Right hindlimb (tissue), 1 donor: ENCODE results near the gene PAX3.

Source experiments
- DNase-seq: peaks from one replicate; pipeline ENCODE4 v3.0.0-alpha.2; 2018

PAX3 gene

GRCh38 chr2:222268311-222268990 lies 30.3 kb downstream of the PAX3 start:
- DNase-seq: no peak

- DNase-seq: no peak
Observed at GRCh38 chr2:222264791-222265320, 33.9 kb downstream of the PAX3 start.

GRCh38 chr2:222261504-222261903 lies 37.3 kb downstream of the PAX3 start:
- no peak for DNase-seq

- no peak for DNase-seq
Observed at GRCh38 chr2:222257645-222258044, 41.2 kb downstream of the PAX3 start.

- DNase-seq: no peak
Observed at GRCh38 chr2:222256250-222256649, 42.5 kb downstream of the PAX3 start.

DNA sequence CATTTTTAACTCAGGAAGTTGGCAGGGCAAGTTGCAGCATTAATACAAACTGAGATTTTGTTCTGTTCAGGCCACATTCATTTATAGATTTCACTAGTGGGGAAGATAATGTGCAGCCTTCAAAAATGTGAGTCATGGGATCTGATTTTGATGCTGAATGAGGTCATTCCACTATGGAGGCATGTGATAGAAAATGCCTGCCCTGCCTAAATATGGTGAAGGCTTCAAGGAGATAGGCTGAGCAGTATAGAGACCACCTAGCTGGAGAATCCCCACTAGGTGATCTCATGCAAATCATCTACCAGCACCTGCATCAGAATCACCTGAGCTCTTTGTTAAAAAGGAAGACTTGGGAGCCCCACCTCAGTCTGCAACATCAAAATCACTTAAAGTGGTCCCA lies 43.7 kb downstream of the PAX3 start:
- DNase-seq: no peak

DNA sequence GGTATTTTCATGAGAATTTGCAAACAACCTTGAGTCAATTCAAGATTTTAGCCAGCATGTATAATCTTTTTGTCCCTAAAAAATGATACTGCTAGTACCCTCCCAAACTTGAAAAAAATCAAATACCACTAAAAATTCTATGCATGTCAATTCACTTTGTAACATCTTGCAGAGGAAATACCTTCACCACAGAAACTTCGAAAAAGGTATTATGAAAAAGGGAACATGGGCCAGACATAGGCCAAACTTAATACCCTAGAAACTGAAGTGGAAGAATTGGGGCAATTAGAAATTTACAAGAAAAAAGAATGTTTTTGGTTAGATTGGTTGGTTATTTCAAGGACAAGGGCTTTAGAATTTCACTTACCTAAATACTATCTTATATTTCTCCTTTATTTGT lies 48.5 kb downstream of the PAX3 start:
- DNase-seq: no peak

- no peak for DNase-seq
Observed at GRCh38 chr2:222249444-222249843, 49.4 kb downstream of the PAX3 start.

- DNase-seq: no peak
Observed at GRCh38 chr2:222248818-222249217, 50.0 kb downstream of the PAX3 start.

DNA sequence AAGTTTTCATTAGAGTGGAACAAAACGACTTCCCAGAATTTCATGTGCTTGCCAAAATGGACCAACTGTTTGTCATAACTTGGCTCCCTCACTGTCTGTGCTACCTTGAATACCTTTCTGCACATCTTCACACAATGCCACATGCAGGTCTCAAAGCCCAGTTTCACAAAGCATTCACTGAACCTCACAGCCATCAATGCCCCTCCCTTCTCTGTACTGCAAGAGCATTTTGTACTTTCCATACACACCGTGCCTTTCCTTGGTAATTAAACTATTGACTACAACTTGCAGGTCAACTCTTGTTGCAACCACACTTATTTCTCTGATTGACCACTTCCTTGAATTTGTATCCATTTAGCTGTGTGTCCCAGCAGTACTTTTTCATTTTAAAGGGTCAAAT lies 50.5 kb downstream of the PAX3 start:
- DNase-seq: no peak

GRCh38 chr2:222242532-222242931 lies 56.3 kb downstream of the PAX3 start:
- no peak for DNase-seq

GRCh38 chr2:222241128-222241870 lies 57.5 kb downstream of the PAX3 start:
- DNase-seq: no peak

GRCh38 chr2:222240676-222241049 lies 58.1 kb downstream of the PAX3 start:
- DNase-seq: no peak

DNA sequence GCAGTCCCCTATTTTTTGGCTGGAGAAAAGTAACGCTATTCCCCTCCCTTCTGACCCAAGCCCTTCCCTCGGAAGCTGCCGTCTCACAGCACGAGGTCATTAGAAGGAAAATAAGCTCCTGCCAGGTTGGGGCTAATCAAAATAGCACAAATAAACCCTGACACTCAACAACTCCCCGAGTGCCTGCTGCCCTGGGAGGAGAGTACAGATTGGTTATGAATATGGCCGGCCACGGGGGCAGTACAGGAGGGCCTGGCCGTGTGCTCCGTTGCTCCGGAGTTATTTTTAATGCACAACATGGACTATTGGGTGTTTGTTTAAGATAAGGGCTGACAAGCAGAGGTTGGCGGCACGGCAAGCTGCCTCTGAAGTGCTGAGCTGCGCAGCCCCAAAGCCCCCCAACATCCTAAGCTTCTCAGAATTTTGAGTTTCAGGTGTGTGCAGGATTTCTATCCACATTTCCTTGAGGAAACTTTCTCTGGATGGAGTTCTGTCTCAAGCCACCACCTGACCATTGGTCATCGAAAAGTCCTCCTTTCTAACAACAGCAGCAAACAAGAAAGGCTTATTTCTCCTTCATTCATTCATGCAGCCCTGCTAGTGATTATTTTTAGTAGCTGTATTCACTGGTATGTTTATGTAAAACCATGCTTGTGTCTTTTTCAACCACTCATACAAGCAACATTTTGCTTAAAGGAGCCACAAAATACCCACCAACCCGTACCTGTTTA lies 58.7 kb downstream of the PAX3 start:
- DNase-seq: no peak

- no peak for DNase-seq
Observed at GRCh38 chr2:222239091-222239490, 59.7 kb downstream of the PAX3 start.

GRCh38 chr2:222238072-222238471 lies 60.7 kb downstream of the PAX3 start:
- no peak for DNase-seq

GRCh38 chr2:222232839-222233238 lies 66.0 kb downstream of the PAX3 start:
- DNase-seq: no peak

DNA sequence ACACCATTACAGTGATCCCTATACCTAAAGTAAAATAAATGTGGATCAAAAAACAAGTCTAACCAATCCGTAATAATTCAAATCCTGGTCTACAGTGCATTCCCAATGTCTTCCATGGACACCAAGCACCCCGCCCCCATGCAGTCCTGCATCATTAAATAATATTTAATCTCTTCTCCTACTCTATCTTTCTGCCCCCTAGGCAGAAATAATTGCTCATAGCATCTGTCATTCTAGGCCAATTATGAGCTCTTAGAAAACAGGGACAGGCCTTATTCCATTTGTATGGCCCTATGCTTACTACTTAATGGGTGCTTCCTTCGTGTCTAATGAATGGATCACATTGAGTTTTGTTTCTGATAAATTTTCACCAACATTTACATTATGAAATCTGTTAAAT lies 66.4 kb downstream of the PAX3 start:
- no peak for DNase-seq

DNA sequence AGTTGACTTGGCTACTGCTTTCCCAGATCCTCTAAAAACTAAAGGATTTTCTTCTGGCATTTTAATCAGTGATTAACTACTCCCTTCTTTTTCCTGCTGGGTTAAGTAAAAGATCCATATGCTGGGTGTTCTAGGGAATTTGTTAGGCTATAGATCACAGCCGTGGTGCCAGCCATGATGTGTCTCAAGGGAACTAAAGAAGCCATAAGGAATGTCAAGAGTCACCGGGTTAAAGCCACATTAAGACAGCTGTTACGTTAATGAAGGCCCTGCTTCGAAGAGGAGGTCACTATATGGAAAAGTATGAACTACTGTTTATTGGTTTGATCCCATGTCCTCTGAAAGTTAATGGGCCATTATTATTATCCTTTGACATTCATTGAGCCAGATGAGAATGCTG lies 70.7 kb downstream of the PAX3 start:
- no peak for DNase-seq

DNA sequence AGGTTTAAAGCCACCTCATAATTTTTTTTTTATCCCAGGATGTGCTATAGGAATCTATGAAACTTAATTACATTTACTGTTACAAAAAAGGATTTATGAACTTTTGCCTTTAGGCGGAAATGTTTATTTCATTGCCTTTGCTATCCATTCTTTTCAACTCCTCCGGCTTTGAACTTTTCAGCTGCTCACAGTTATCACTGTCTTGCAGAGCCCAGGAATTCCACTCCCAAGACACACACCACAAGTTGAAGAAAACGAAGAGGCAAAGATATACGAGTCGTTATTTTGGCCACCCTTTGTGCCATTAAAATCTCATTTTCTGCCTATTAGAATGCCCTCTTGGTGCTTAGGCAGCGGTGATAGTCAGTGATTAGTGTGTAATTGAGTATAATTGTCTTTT lies 80.0 kb downstream of the PAX3 start:
- no peak for DNase-seq

GRCh38 chr2:222217712-222218111 lies 81.1 kb downstream of the PAX3 start:
- DNase-seq: no peak

- DNase-seq: no peak
Observed at GRCh38 chr2:222214885-222215284, 83.9 kb downstream of the PAX3 start.

DNA sequence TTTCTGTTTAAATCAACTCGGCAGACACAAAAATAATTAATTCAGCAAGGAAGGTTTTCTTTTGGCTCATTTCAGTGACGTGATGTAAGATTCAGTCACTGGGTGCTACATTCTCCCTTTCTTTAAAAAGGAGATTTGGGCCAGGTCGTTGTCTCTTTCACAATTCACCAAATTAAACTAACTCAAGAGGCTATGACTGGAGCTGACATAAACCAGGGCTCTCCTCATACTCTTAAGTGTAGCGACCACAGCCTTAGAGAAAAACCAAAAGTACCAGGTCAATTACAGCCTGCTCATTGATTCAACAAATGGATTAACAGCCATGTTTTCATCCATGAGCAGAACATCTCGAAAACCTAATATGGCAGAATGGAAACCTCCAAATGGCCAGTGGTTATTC lies 85.7 kb downstream of the PAX3 start:
- DNase-seq: no peak

DNA sequence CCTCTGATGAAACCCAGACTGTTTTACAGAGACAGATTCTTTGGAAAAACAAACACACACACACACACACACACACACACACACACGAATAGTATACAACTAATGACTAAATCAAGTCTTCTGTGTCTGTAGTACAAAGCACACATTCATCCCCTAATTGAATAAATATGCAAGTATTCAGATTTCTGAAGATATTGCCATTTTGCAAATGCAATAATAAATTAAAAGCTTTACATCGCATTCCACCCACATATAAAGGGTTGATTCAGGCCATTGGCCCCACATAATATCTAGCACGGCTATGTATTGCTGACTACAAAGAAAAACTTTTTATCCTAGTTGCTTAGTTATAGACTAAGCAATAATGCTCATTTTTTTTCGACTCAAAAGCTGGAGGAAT lies 86.2 kb downstream of the PAX3 start:
- DNase-seq: no peak
